Measurements from ENCODE around the gene BCAN.

Gene BCAN

GRCh38 chr1:156640842-156641706 is 843 bp upstream of the BCAN start:
- no peak for TF ChIP-seq CTCF (IDR thresholded peaks at IDR 0.05; ENCODE audit: unreplicated experiment in 3 of 3)
- H3K36me3 Mint-ChIP-seq (ENCODE audit: low read depth) = no peaks in the 10 kb centered on the region

GRCh38 chr1:156642265-156643048 is 540 bp downstream of the BCAN start:
- H3K4me1 Mint-ChIP-seq = peaks cover 29% of the 10 kb centered on the region
- no peak for TF ChIP-seq CTCF (IDR thresholded peaks at IDR 0.05; ENCODE audit: unreplicated experiment in 3 of 3)
- H3K27me3 Mint-ChIP-seq (ENCODE audit: low read depth) = peaks cover 88% of the 10 kb centered on the region
- no peaks in the 10 kb centered on the region for H3K36me3 Mint-ChIP-seq (ENCODE audit: low read depth)
- peak overlapping the region; percentile 70 to 84 (median 75) for H3K4me3 Mint-ChIP-seq
- no peaks in the 10 kb centered on the region for H3K9me3 Mint-ChIP-seq
- no peak overlapping the region for H3K27ac Mint-ChIP-seq

More at GRCh38 chr1:156640842-156641706, 843 bp upstream of the BCAN start:
- H3K4me1 Mint-ChIP-seq = peaks cover 29% of the 10 kb centered on the region
- no peaks in the 10 kb centered on the region for H3K9me3 Mint-ChIP-seq
- peaks cover 86% of the 10 kb centered on the region for H3K27me3 Mint-ChIP-seq (ENCODE audit: low read depth)
- H3K27ac Mint-ChIP-seq = peak overlapping the region in 1 of 3 experiments; percentile 77
- peak overlapping the region; percentile 64 to 84 (median 65) for H3K4me3 Mint-ChIP-seq

- H3K36me3 Mint-ChIP-seq (ENCODE audit: low read depth) = no peaks in the 10 kb centered on the region
- no peak for TF ChIP-seq CTCF (IDR thresholded peaks at IDR 0.05; ENCODE audit: unreplicated experiment in 3 of 3)
- peak overlapping the region; percentile 70 to 84 (median 75) for H3K4me3 Mint-ChIP-seq
- peaks cover 25% of the 10 kb centered on the region for H3K4me1 Mint-ChIP-seq
- H3K27me3 Mint-ChIP-seq (ENCODE audit: low read depth) = peaks cover 92% of the 10 kb centered on the region
- no peaks in the 10 kb centered on the region for H3K9me3 Mint-ChIP-seq
- no peak overlapping the region for H3K27ac Mint-ChIP-seq
Observed at GRCh38 chr1:156643049-156643777, 1.3 kb downstream of the BCAN start.

GRCh38 chr1:156643778-156644092 is 1.8 kb downstream of the BCAN start:
- Mint-ChIP-seq H3K9me3 (no peaks in the 10 kb centered on the region), H3K27me3 (ENCODE audit: low read depth) (peaks cover 92% of the 10 kb centered on the region), H3K4me1 (peaks cover 20% of the 10 kb centered on the region), H3K27ac (no peak overlapping the region), H3K4me3 (no peak overlapping the region), H3K36me3 (ENCODE audit: low read depth) (no peaks in the 10 kb centered on the region)
- no peak for TF ChIP-seq CTCF (IDR thresholded peaks at IDR 0.05; ENCODE audit: unreplicated experiment in 3 of 3)

GRCh38 chr1:156644146-156644545 is 2.2 kb downstream of the BCAN start:
- no peak for TF ChIP-seq CTCF (IDR thresholded peaks at IDR 0.05; ENCODE audit: unreplicated experiment in 3 of 3)
- H3K27me3 Mint-ChIP-seq (ENCODE audit: low read depth) = peaks cover 92% of the 10 kb centered on the region

More at GRCh38 chr1:156644146-156644545, 2.2 kb downstream of the BCAN start:
- H3K4me1 Mint-ChIP-seq = peaks cover 16% of the 10 kb centered on the region
- H3K36me3 Mint-ChIP-seq (ENCODE audit: low read depth) = no peaks in the 10 kb centered on the region
- no peak overlapping the region for H3K27ac Mint-ChIP-seq
- no peaks in the 10 kb centered on the region for H3K9me3 Mint-ChIP-seq
- no peak overlapping the region for H3K4me3 Mint-ChIP-seq
